ENCODE measurements around the gene GDPD4. TPM values are rescaled to one million over a fixed set of nuclear protein-coding genes. Genes with fewer than 3 reads are reported as not detected.

Gene GDPD4
- total and polyA plus RNA-seq, 4 donors: not detected

- TF ChIP-seq CTCF (IDR thresholded peaks at IDR 0.05; ENCODE audit: control extremely low read depth, extremely low read depth): no peak
- WGBS, 2 donors: 27 to 51% methylated on average over 10 of the region's 10 CpGs
- DNase-seq: peak in 1 of 3 donors; percentile 24
These were observed 128.0 kb downstream of the GDPD4 start for GRCh38 chr11:77173494-77173893.

GRCh38 chr11:77172666-77172982 is 128.9 kb downstream of the GDPD4 start:
- Histone ChIP-seq H3K9ac (ENCODE audit: insufficient read depth in 1 of 2, low read length in 2 of 2) (no peak overlapping the region), H3K36me3 (ENCODE audit: control insufficient read depth in 4 of 4, insufficient read depth in 4 of 4, low read length in 4 of 4) (no peaks in the 10 kb centered on the region), H3K4me3 (no peak overlapping the region), H3K27me3 (ENCODE audit: control insufficient read depth in 3 of 3, insufficient read depth in 3 of 3, low read length in 2 of 3) (no peaks in the 10 kb centered on the region), H3K9me3 (ENCODE audit: control insufficient read depth in 4 of 4, insufficient read depth in 3 of 4, low read length in 3 of 4) (no peaks in the 10 kb centered on the region), H3K27ac (ENCODE audit: low read depth in 1 of 2, low read length in 1 of 2) (no peak overlapping the region), H3K4me1 (ENCODE audit: control insufficient read depth in 5 of 5, insufficient read depth in 5 of 5, low read length in 5 of 5) (peaks cover 0 to 11% (median 6%) of the 10 kb centered on the region in 5 donors)
- 76 to 79% methylated on average over 16 of the region's 16 CpGs for WGBS, 2 donors
- ATAC-seq (ENCODE audit: insufficient read depth, low FRiP score): no peak
- no peak for TF ChIP-seq CTCF (IDR thresholded peaks at IDR 0.05; ENCODE audit: control extremely low read depth, extremely low read depth)
- peak in 1 of 3 donors; percentile 38 for DNase-seq

More at GRCh38 chr11:77173494-77173893, 128.0 kb downstream of the GDPD4 start:
- Histone ChIP-seq H3K9me3 (ENCODE audit: control insufficient read depth in 4 of 4, insufficient read depth in 3 of 4, low read length in 3 of 4) (no peaks in the 10 kb centered on the region), H3K9ac (ENCODE audit: insufficient read depth in 1 of 2, low read length in 2 of 2) (no peak overlapping the region), H3K27ac (ENCODE audit: low read depth in 1 of 2, low read length in 1 of 2) (no peak overlapping the region), H3K4me1 (ENCODE audit: control insufficient read depth in 5 of 5, insufficient read depth in 5 of 5, low read length in 5 of 5) (peaks cover 0 to 11% (median 6%) of the 10 kb centered on the region in 5 donors), H3K36me3 (ENCODE audit: control insufficient read depth in 4 of 4, insufficient read depth in 4 of 4, low read length in 4 of 4) (no peaks in the 10 kb centered on the region), H3K27me3 (ENCODE audit: control insufficient read depth in 3 of 3, insufficient read depth in 3 of 3, low read length in 2 of 3) (no peaks in the 10 kb centered on the region), H3K4me3 (no peak overlapping the region)
- no peak for ATAC-seq (ENCODE audit: insufficient read depth, low FRiP score)

- Histone ChIP-seq H3K4me1 (ENCODE audit: control insufficient read depth in 5 of 5, insufficient read depth in 5 of 5, low read length in 5 of 5) (peaks cover 0 to 11% (median 6%) of the 10 kb centered on the region in 5 donors), H3K9ac (ENCODE audit: insufficient read depth in 1 of 2, low read length in 2 of 2) (no peak overlapping the region), H3K36me3 (ENCODE audit: control insufficient read depth in 4 of 4, insufficient read depth in 4 of 4, low read length in 4 of 4) (no peaks in the 10 kb centered on the region), H3K27ac (ENCODE audit: low read depth in 1 of 2, low read length in 1 of 2) (no peak overlapping the region), H3K4me3 (no peak overlapping the region), H3K27me3 (ENCODE audit: control insufficient read depth in 3 of 3, insufficient read depth in 3 of 3, low read length in 2 of 3) (no peaks in the 10 kb centered on the region), H3K9me3 (ENCODE audit: control insufficient read depth in 4 of 4, insufficient read depth in 3 of 4, low read length in 3 of 4) (no peaks in the 10 kb centered on the region)
- WGBS, 2 donors: 83 to 88% methylated on average over 20 of the region's 20 CpGs
- TF ChIP-seq CTCF (IDR thresholded peaks at IDR 0.05; ENCODE audit: control extremely low read depth, extremely low read depth): no peak
- peak in 1 of 3 donors; percentile 33 for DNase-seq
- no peak for ATAC-seq (ENCODE audit: insufficient read depth, low FRiP score)
These were observed 129.4 kb downstream of the GDPD4 start for GRCh38 chr11:77171885-77172665.

Measured in lung (tissue), 12 donors.